Right lobe of liver (tissue), 6 donors: ENCODE measurements around the gene CD151. TPM values are rescaled to one million over a fixed set of nuclear protein-coding genes. Genes with fewer than 3 reads are reported as not detected.
A peak's percentile ranks its signal among the peaks of the same experiment; 100 is the strongest.

Experiments
- ATAC-seq, 4 donors: fragments of 200-7000 bp; cut with Tn5 transposase; one replicate each; pipeline ENCODE4 v1.9.1; 2020; ENCODE audit warnings: mild to moderate bottlenecking in 4 of 4, moderate library complexity in 4 of 4
- DNase-seq, 3 donors: peaks; one replicate each; pipeline ENCODE4 v3.0.0-alpha.2; 2020
- H3K27ac ChIP-seq, 3 donors: fragments of 200-600 bp; one replicate each; pipeline ENCODE4 v1.8.0; 2022
- H3K27me3 ChIP-seq, 2 donors: fragments of 200-600 bp; one replicate each; pipeline ENCODE4 v1.8.0; 2022
- H3K36me3 ChIP-seq, 4 donors: fragments of 200-600 bp; sonication (generic) in 1 of 4; one replicate each; pipeline versions ENCODE4 v1.5.1 to v1.8.0; 2017 to 2022; ENCODE audit warnings: control low read depth in 1 of 4
- H3K4me1 ChIP-seq, 4 donors: fragments of 200-600 bp; sonication (generic) in 1 of 4; one replicate each; pipeline versions ENCODE4 v1.5.1 to v1.8.0; 2017 to 2022; ENCODE audit warnings: control low read depth in 1 of 4
- H3K4me3 ChIP-seq, 3 donors: fragments of 200-600 bp; one replicate each; pipeline ENCODE4 v1.8.0; 2022
- H3K9me3 ChIP-seq, 4 donors: fragments of 200-600 bp; sonication (generic) in 1 of 4; one replicate each; pipeline versions ENCODE4 v1.5.1 to v1.8.0; 2017 to 2022; ENCODE audit warnings: control low read depth in 1 of 4
- POLR2A ChIP-seq: fragments of 450-650 bp; IDR thresholded peaks from one replicate; pipeline ENCODE4 v1.6.1; 2017; ENCODE audit warnings: antibody characterized with exemption, mild to moderate bottlenecking
- WGBS: methylation state at CpG from one replicate; pipeline ENCODE4 v1.1.6; 2018; ENCODE audit warnings: low coverage, low lambda C conversion rate; ENCODE audit not compliant: insufficient coverage; ENCODE audit errors: missing lambda C conversion rate; 5-methylcytosine and 5-hydroxymethylcytosine counted together
- intact Hi-C, 2 donors: fragments of 100-400 bp; cut with DNase I; formaldehyde crosslinking; loops; one replicate each; pipeline versions ENCODE4 v1.11.2 to v1.14.1; 2022
- total RNA-seq, 6 experiments: library from RNA; depleted of rRNA in 2 of 6; stranded (reverse); fragments of >200 nt in 2 of 6; fragmentation: NEBNext Ultra II Directional in 3 of 6; extraction: Animal tissue kit (Norgen Biotek cat#: 25700) in 3 of 6; gene quantifications; one replicate each; pipeline versions ENCODE4 v1.1.0 to v1.2.4, GENCODE V29; 2016 to 2023
- TF ChIP-seq, protein P1 (sequence below), 4 donors: fragments of 200-600 bp in 3 of 4; fragments of 450-650 bp in 1 of 4; IDR thresholded peaks; one replicate each; pipeline versions ENCODE4 v1.5.1 to v1.8.0; 2016 to 2022; ENCODE audit warnings: antibody characterized with exemption in 4 of 4, mild to moderate bottlenecking in 2 of 4
- donor health status: DM: no; HTN: yes; CAD: no.
- donor health status: DM: no; HTN: no; CAD: no.
- donor health status: DM: no; HTN: no; CAD: no.
- donor health status: DM: no; HTN: yes; CAD: no.
- donor health status: DM: no; HTN: yes; CAD: no.

CD151 gene
- total RNA-seq, 6 experiments from 2014 or later: 70.8 to 156 (median 135) TPM

DNA sequence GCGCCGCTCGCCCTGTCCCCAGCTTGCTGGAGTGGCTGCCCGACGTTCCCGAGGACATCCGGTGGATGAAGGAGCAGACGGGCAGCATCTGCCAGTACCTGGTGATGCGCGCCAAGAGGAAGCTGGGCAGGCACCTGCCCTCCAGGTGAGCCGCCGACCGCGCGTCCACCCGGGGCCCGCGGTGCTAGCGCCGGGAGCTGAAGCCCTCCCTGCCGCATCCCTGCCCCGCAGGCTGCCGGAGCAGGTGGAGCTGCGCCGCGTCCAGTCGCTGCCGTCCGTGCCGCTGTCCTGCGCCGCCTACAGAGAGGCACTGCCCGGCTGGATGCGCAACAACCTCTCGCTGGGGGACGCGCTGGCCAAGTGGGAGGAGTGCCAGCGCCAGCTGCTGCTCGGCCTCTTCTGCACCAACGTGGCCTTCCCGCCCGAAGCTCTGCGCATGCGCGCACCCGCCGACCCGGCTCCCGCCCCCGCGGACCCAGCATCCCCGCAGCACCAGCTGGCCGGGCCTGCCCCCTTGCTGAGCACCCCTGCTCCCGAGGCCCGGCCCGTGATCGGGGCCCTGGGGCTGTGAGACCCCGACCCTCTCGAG is 8.4 kb upstream of the CD151 start:
- TF ChIP-seq POLR2A: no peak
- TF ChIP-seq, protein P1, sequence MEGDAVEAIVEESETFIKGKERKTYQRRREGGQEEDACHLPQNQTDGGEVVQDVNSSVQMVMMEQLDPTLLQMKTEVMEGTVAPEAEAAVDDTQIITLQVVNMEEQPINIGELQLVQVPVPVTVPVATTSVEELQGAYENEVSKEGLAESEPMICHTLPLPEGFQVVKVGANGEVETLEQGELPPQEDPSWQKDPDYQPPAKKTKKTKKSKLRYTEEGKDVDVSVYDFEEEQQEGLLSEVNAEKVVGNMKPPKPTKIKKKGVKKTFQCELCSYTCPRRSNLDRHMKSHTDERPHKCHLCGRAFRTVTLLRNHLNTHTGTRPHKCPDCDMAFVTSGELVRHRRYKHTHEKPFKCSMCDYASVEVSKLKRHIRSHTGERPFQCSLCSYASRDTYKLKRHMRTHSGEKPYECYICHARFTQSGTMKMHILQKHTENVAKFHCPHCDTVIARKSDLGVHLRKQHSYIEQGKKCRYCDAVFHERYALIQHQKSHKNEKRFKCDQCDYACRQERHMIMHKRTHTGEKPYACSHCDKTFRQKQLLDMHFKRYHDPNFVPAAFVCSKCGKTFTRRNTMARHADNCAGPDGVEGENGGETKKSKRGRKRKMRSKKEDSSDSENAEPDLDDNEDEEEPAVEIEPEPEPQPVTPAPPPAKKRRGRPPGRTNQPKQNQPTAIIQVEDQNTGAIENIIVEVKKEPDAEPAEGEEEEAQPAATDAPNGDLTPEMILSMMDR (IDR thresholded peaks at IDR 0.05): no peak
- H3K4me1 ChIP-seq: peaks cover 0 to 66% (median 28%) of the 10 kb centered on the region in 4 donors
- H3K9me3 ChIP-seq: no peaks in the 10 kb centered on the region
- intact Hi-C loops: no loop called here
- no CpG with 5 or more reads among the region's 59 CpGs for WGBS
- H3K27ac ChIP-seq: no peak overlapping the region
- no peak overlapping the region for H3K4me3 ChIP-seq
- ATAC-seq (no peak), DNase-seq (no peak)
- peaks cover 0 to 24% (median 7%) of the 10 kb centered on the region in 4 donors for H3K36me3 ChIP-seq
- no peaks in the 10 kb centered on the region for H3K27me3 ChIP-seq

DNA sequence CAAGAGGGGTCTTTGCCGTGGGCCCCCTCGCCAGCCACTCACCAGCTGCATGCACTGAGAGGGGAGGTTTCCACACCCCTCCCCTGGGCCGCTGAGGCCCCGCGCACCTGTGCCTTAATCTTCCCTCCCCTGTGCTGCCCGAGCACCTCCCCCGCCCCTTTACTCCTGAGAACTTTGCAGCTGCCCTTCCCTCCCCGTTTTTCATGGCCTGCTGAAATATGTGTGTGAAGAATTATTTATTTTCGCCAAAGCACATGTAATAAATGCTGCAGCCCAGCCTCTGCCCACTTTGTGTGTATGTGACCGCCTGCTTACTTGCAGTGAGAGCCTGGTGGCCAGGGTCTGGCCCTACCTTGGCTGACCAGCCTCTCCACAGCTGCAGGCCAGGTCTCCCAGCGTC is 7.8 kb upstream of the CD151 start:
- Histone ChIP-seq H3K27ac (no peak overlapping the region), H3K9me3 (no peaks in the 10 kb centered on the region), H3K36me3 (peaks cover 0 to 24% (median 7%) of the 10 kb centered on the region in 4 donors), H3K4me3 (no peak overlapping the region), H3K27me3 (no peaks in the 10 kb centered on the region), H3K4me1 (peaks cover 0 to 72% (median 30%) of the 10 kb centered on the region in 4 donors)
- 46% methylated on average over 7 of the region's 11 CpGs for WGBS
- no peak for TF ChIP-seq POLR2A
- TF ChIP-seq, protein P1 (IDR thresholded peaks at IDR 0.05): no peak
- DNase-seq (no peak), ATAC-seq (peak in 1 of 4 donors; percentile 0)
- intact Hi-C loops: no loop called here

DNA sequence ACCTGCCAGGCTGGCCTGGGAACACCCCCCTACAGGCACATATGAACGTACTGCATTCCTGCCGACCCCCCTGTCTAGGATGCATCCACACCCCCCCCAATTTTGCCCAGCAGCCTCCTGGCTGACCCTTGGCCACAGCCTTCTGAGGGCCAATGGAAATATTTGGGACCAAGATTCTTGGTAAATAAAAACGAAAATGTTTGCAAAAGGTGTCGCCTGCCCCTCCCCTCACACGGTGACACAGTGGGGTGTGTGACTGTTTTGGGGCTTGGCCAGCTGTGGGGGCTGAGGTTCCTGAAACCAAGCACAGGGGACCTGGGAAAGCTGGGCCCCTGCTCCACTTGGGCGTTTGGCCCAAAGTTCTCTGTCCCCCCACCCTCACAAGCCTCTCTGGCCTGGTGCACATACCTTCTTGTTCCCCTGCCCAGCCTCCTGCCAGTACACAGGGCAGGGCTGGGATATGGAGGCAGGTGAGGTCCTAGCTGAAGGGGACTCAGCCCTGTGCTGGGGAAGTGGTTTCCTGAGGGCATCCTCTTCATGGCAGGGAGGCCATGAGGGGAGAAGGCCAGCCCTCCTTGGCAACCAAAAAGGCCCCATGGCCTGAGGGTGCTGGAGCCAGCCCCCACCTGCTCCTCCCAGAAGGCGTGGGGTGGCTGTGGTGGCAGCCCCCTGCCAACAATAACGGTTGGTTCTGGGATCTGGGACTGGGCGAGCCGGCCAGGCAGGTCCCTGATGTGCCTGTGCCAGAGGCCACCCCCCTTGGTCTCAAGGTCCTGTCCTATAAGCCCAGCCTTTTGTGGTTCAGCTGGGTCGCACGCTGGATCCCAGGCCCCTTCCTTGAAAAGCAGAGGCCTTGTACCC is 7.2 kb upstream of the CD151 start:
- intact Hi-C loops: no loop called here
- peak in 1 of 3 donors; percentile 73 for DNase-seq
- Histone ChIP-seq H3K4me3 (no peak overlapping the region), H3K27me3 (no peaks in the 10 kb centered on the region), H3K4me1 (peaks cover 0 to 74% (median 34%) of the 10 kb centered on the region in 4 donors), H3K27ac (peak overlapping the region in 1 of 3 donors; percentile 20), H3K36me3 (peaks cover 0 to 24% (median 7%) of the 10 kb centered on the region in 4 donors), H3K9me3 (no peaks in the 10 kb centered on the region)
- TF ChIP-seq, protein P1 (IDR thresholded peaks at IDR 0.05): no peak
- TF ChIP-seq POLR2A: no peak
- peak in 2 of 4 donors; percentile 0 to 3 for ATAC-seq
- WGBS: 42% methylated on average over 6 of the region's 12 CpGs

DNA sequence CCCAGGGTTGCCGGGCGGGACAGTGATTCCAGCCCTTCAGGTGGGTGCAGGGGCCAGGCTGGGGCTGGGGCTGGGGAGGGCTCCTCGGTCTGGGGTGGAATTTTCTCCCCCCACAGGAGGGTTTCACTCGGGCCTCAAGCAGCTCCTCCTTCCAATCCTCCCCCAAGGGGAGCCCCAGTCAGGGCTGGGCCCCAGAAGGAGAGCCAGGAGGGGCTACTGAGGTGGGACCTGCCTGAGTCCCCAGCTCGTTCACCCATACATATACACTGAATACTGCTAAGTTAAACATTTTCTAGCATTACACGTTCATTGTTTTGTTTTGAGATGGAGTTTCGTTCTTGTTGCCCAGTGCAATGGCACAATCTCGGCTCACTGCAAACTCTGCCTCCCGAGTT is 6.5 kb upstream of the CD151 start:
- Histone ChIP-seq H3K4me3 (no peak overlapping the region), H3K9me3 (no peaks in the 10 kb centered on the region), H3K27me3 (no peaks in the 10 kb centered on the region), H3K27ac (peak overlapping the region in 1 of 3 donors; percentile 20), H3K36me3 (peaks cover 0 to 24% (median 7%) of the 10 kb centered on the region in 4 donors), H3K4me1 (peaks cover 0 to 76% (median 37%) of the 10 kb centered on the region in 4 donors)
- DNase-seq (no peak), ATAC-seq (no peak)
- intact Hi-C loops: no loop called here
- 19% methylated on average over 5 of the region's 9 CpGs for WGBS
- TF ChIP-seq, protein P1 (IDR thresholded peaks at IDR 0.05): no peak
- no peak for TF ChIP-seq POLR2A
